Activated T-cell treated with anti-CD3 and anti-CD28 coated beads, Interleukin-2, amount 50 U/mL, for 48 hours (primary cell): Measurements from ENCODE around the gene HNRNPC.

ENCODE experiments used
- DNase-seq, 2 experiments: peaks; one replicate each; pipeline ENCODE4 v3.0.0-alpha.2; 2020

The HNRNPC gene

GRCh38 chr14:21208554-21208953, 60.7 kb downstream of the HNRNPC start:
- no peak for DNase-seq

GRCh38 chr14:21206753-21207684, 62.2 kb downstream of the HNRNPC start:
- DNase-seq: no peak

- no peak for DNase-seq
Observed at GRCh38 chr14:21205678-21206581, 63.3 kb downstream of the HNRNPC start.

GRCh38 chr14:21205026-21205677, 64.1 kb downstream of the HNRNPC start:
- DNase-seq: no peak

- no peak for DNase-seq
Observed at GRCh38 chr14:21204167-21205025, 64.8 kb downstream of the HNRNPC start.

- no peak for DNase-seq
Observed at GRCh38 chr14:21203470-21204166, 65.6 kb downstream of the HNRNPC start.

- no peak for DNase-seq
Observed at GRCh38 chr14:21202463-21203358, 66.5 kb downstream of the HNRNPC start.

- no peak for DNase-seq
Observed at GRCh38 chr14:21201732-21202462, 67.3 kb downstream of the HNRNPC start.

GRCh38 chr14:21200752-21201461, 68.3 kb downstream of the HNRNPC start:
- no peak for DNase-seq

GRCh38 chr14:21199611-21200560, 69.4 kb downstream of the HNRNPC start:
- no peak for DNase-seq

- no peak for DNase-seq
Observed at GRCh38 chr14:21197418-21198205, 71.6 kb downstream of the HNRNPC start.

GRCh38 chr14:21194597-21194996, 74.6 kb downstream of the HNRNPC start:
- DNase-seq: no peak

GRCh38 chr14:21192875-21193535, 76.2 kb downstream of the HNRNPC start:
- DNase-seq: no peak

- DNase-seq: no peak
Observed at GRCh38 chr14:21192447-21192822, 76.8 kb downstream of the HNRNPC start.

GRCh38 chr14:21191809-21192446, 77.3 kb downstream of the HNRNPC start:
- peak; percentile 69 to 79 for DNase-seq
